NT2/D1 (cell line): ENCODE measurements around the gene ZBTB33.
A peak's percentile ranks its signal among the peaks of the same experiment; 100 is the strongest.

Experiments used
- DNase-seq: peaks from one replicate; pipeline ENCODE4 v3.0.0-alpha.2; 2011; ENCODE audit warnings: low read depth, low spot score
- H3K27me3 ChIP-seq: 2 replicates; pipeline ENCODE4 v1.6.0; 2011; ENCODE audit warnings: mild to moderate bottlenecking; ENCODE audit not compliant: insufficient read length, insufficient read depth
- H3K36me3 ChIP-seq: 2 replicates; pipeline ENCODE4 v1.6.1; 2011; ENCODE audit warnings: mild to moderate bottlenecking, low read length, mixed read lengths; ENCODE audit not compliant: insufficient read depth, insufficient read length
- H3K4me1 ChIP-seq: 2 replicates; pipeline ENCODE4 v1.5.1; 2011; ENCODE audit not compliant: insufficient read depth, insufficient read length
- H3K4me3 ChIP-seq: 2 replicates; pipeline ENCODE4 v1.5.1; 2011; ENCODE audit warnings: low read depth; ENCODE audit not compliant: insufficient read length
- H3K9ac ChIP-seq: 2 replicates; pipeline ENCODE4 v1.6.0; 2011; ENCODE audit warnings: low read depth; ENCODE audit not compliant: insufficient read length
- H3K9me3 ChIP-seq: 2 replicates; pipeline ENCODE4 v1.5.1; 2011; ENCODE audit warnings: mild to moderate bottlenecking, low read length; ENCODE audit not compliant: insufficient read depth
- SUZ12 ChIP-seq: IDR thresholded peaks from 2 replicates; pipeline ENCODE4 v1.6.1; 2011; ENCODE audit not compliant: insufficient read length, insufficient read depth; ENCODE audit errors: extremely low read depth
- YY1 ChIP-seq: IDR thresholded peaks from 2 replicates; pipeline ENCODE4 v1.6.1; 2011; ENCODE audit not compliant: insufficient read length, insufficient read depth
- ZNF274 ChIP-seq: IDR thresholded peaks from 2 replicates; pipeline ENCODE4 v1.6.1; 2011; ENCODE audit warnings: mild to moderate bottlenecking, low read depth, low read length

Gene ZBTB33

GRCh38 chrX:120269373-120270035, 18.9 kb downstream of the ZBTB33 start:
- no peak for DNase-seq
- Histone ChIP-seq H3K9me3 (no peaks in the 10 kb centered on the region), H3K36me3 (peaks cover 13% of the 10 kb centered on the region), H3K4me3 (no peak overlapping the region), H3K9ac (no peak overlapping the region), H3K27me3 (no peaks in the 10 kb centered on the region), H3K4me1 (no peaks in the 10 kb centered on the region)
- TF ChIP-seq YY1: no peak
- TF ChIP-seq ZNF274: no peak
- TF ChIP-seq SUZ12: no peak

GRCh38 chrX:120270567-120270966, 20.0 kb downstream of the ZBTB33 start:
- Histone ChIP-seq H3K4me3 (no peak overlapping the region), H3K27me3 (no peaks in the 10 kb centered on the region), H3K36me3 (peaks cover 13% of the 10 kb centered on the region), H3K9me3 (no peaks in the 10 kb centered on the region), H3K4me1 (no peaks in the 10 kb centered on the region), H3K9ac (no peak overlapping the region)
- DNase-seq: no peak
- no peak for TF ChIP-seq YY1
- no peak for TF ChIP-seq ZNF274
- no peak for TF ChIP-seq SUZ12

- H3K9ac ChIP-seq: no peak overlapping the region
- no peaks in the 10 kb centered on the region for H3K27me3 ChIP-seq
- TF ChIP-seq YY1 (no peak), ZNF274 (no peak), SUZ12 (no peak)
- DNase-seq: no peak
- H3K9me3 ChIP-seq: no peaks in the 10 kb centered on the region
- peaks cover 13% of the 10 kb centered on the region for H3K36me3 ChIP-seq
- H3K4me3 ChIP-seq: no peak overlapping the region
- H3K4me1 ChIP-seq: peaks cover 2% of the 10 kb centered on the region
Measured at GRCh38 chrX:120271218-120271617, 20.6 kb downstream of the ZBTB33 start.

DNA sequence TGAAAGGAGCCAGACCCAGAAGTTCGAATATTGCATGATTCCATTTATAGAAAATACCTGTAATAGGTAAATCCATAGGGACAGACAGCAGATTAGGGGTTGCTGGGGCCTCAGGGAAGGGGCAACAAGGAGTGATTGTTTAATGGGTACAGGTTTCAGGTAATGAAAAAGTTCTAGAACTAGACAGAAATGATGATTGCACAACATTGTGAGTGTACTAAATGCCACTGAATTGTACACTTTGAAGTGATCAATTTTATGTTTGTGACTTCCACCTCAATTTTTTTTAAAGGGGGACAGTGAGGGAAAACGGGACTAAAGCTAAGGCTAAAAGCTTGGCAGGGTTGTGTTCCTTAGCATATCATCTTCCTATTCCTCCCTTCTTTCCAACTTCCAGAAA, 23.5 kb downstream of the ZBTB33 start:
- Histone ChIP-seq H3K4me1 (peaks cover 7% of the 10 kb centered on the region), H3K27me3 (no peaks in the 10 kb centered on the region), H3K9ac (no peak overlapping the region), H3K36me3 (peaks cover 11% of the 10 kb centered on the region), H3K9me3 (no peaks in the 10 kb centered on the region), H3K4me3 (no peak overlapping the region)
- TF ChIP-seq ZNF274: no peak
- no peak for TF ChIP-seq YY1
- TF ChIP-seq SUZ12: no peak
- DNase-seq: no peak

- Histone ChIP-seq H3K9me3 (no peaks in the 10 kb centered on the region), H3K9ac (no peak overlapping the region), H3K4me3 (no peak overlapping the region), H3K27me3 (no peaks in the 10 kb centered on the region), H3K36me3 (peaks cover 11% of the 10 kb centered on the region), H3K4me1 (peaks cover 7% of the 10 kb centered on the region)
- DNase-seq: peak; percentile 85
- TF ChIP-seq YY1 (no peak), SUZ12 (no peak), ZNF274 (no peak)
Measured at GRCh38 chrX:120274958-120275357, 24.3 kb downstream of the ZBTB33 start.

- H3K4me3 ChIP-seq: no peak overlapping the region
- no peak for DNase-seq
- H3K9me3 ChIP-seq: no peaks in the 10 kb centered on the region
- peaks cover 25% of the 10 kb centered on the region for H3K36me3 ChIP-seq
- peaks cover 6% of the 10 kb centered on the region for H3K4me1 ChIP-seq
- no peak overlapping the region for H3K9ac ChIP-seq
- no peaks in the 10 kb centered on the region for H3K27me3 ChIP-seq
- TF ChIP-seq SUZ12 (no peak), YY1 (no peak), ZNF274 (no peak)
Measured at GRCh38 chrX:120281021-120281624, 30.5 kb downstream of the ZBTB33 start.

DNA sequence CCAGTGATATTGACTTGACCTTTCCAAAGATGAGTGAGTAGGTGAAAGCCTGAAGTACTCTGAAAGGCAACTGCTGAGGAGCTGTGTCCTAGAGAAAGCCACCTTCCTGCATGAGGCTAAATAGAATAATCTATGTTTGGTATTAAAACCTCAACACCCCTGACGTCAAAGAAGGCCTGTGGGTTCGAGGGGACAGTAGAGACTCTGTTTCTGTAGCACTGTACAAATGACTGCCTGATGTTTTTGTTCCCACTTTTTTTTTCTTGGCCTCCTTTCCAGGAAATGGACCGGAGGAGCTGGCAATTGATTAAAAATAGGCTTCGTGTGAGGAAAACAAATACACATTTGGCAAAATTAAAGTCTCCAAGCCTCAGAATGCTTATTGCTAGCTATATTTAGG, 31.1 kb downstream of the ZBTB33 start:
- TF ChIP-seq SUZ12 (no peak), ZNF274 (no peak), YY1 (no peak)
- H3K4me1 ChIP-seq: peaks cover under 1% of the 10 kb centered on the region

More for the DNA sequence above, 31.1 kb downstream of the ZBTB33 start:
- H3K9me3 ChIP-seq: no peaks in the 10 kb centered on the region
- H3K27me3 ChIP-seq: no peaks in the 10 kb centered on the region
- H3K36me3 ChIP-seq: peaks cover 29% of the 10 kb centered on the region
- no peak overlapping the region for H3K9ac ChIP-seq
- no peak overlapping the region for H3K4me3 ChIP-seq
- no peak for DNase-seq
